H1 (cell line): Measurements from ENCODE around the gene KLF2. TPM values are rescaled to one million over a fixed set of nuclear protein-coding genes. Genes with fewer than 3 reads are reported as not detected.

Experiments
- CTCF ChIA-PET: fragments of 300-600 bp; sonication (Branson Sonifier 250); formaldehyde crosslinking; loops from one replicate; lab custom pipeline; 2021; ENCODE audit not compliant: partially characterized antibody; lab: Charles Lee
- POLR2A ChIA-PET: fragments of 300-600 bp; sonication (Branson Sonifier 250); formaldehyde crosslinking; loops from one replicate; lab custom pipeline; 2021; ENCODE audit warnings: inconsistent platforms; ENCODE audit not compliant: partially characterized antibody; lab: Charles Lee
- DNase-seq, 2 experiments: peaks; one replicate each; pipeline versions ENCODE4 v3.0.0 to v3.0.0-alpha.2; 2010 to 2022; ENCODE audit warnings: low spot score in 2 of 2, low read depth in 1 of 2, mixed read lengths in 1 of 2
- FAIRE-seq: peaks from 2 replicates; lab custom pipeline; 2011; peaks lifted over from hg19 to GRCh38; lab: Jason Lieb, UNC
- H2AFZ ChIP-seq: 2 replicates; pipeline ENCODE4 v1.8.1; 2012; ENCODE audit warnings: low read length, inconsistent platforms
- H2AK5ac ChIP-seq: 2 replicates; pipeline ENCODE4 v1.6.1; 2013; ENCODE audit warnings: low read depth, low read length
- H2BK120ac ChIP-seq: replicated peaks from 2 replicates; pipeline ENCODE3; 2013; ENCODE audit warnings: low read depth, low read length, inconsistent platforms
- H2BK12ac ChIP-seq: 2 replicates; pipeline ENCODE4 v1.6.1; 2013; ENCODE audit warnings: low read depth, low read length
- H2BK15ac ChIP-seq: 2 replicates; pipeline ENCODE4 v1.6.1; 2013; ENCODE audit warnings: low read length
- H2BK20ac ChIP-seq: 2 replicates; pipeline ENCODE4 v1.6.1; 2013; ENCODE audit warnings: low read length
- H2BK5ac ChIP-seq: 2 replicates; pipeline ENCODE4 v1.6.1; 2013; ENCODE audit warnings: low read depth, low read length
- H3K14ac ChIP-seq: 2 replicates; pipeline ENCODE4 v1.6.1; 2013; ENCODE audit warnings: inconsistent platforms; ENCODE audit not compliant: insufficient read length
- H3K18ac ChIP-seq: 2 replicates; pipeline ENCODE4 v1.6.1; 2013; ENCODE audit warnings: low read length; ENCODE audit errors: extremely low read depth
- H3K23ac ChIP-seq: 2 replicates; pipeline ENCODE4 v1.6.1; 2013; ENCODE audit warnings: inconsistent platforms; ENCODE audit not compliant: insufficient read length
- H3K23me2 ChIP-seq: 2 replicates; pipeline ENCODE4 v1.6.1; 2013; ENCODE audit warnings: low read depth, low read length
- H3K27ac ChIP-seq: 2 replicates; pipeline ENCODE4 v1.6.1; 2011; ENCODE audit warnings: low read depth, low read length, inconsistent platforms
- H3K27me3 ChIP-seq, 4 experiments: replicated peaks in 1 of 4; 1 replicate in 1 of 4; 2 replicates in 3 of 4; pipeline versions ENCODE4 v1.6.1 to v1.8.1; 2011 to 2013; ENCODE audit warnings: low read length in 3 of 4, mild to moderate bottlenecking in 3 of 4, inconsistent platforms in 2 of 4, mixed read lengths in 2 of 4, moderate library complexity in 1 of 4; ENCODE audit not compliant: control insufficient read depth in 3 of 4, insufficient read depth in 3 of 4; ENCODE audit errors: extremely low read depth in 1 of 4
- H3K36me3 ChIP-seq, 4 experiments: 2 replicates each; pipeline versions ENCODE4 v1.6.1 to v1.8.1; 2011 to 2013; ENCODE audit warnings: mild to moderate bottlenecking in 4 of 4, low read length in 3 of 4, moderate library complexity in 2 of 4, control low read depth in 1 of 4, inconsistent platforms in 1 of 4; ENCODE audit not compliant: insufficient read depth in 4 of 4, control insufficient read depth in 2 of 4
- H3K4ac ChIP-seq: replicated peaks from 2 replicates; pipeline ENCODE3; 2013; ENCODE audit warnings: low read length, low read depth, mixed read lengths, inconsistent platforms; ENCODE audit not compliant: insufficient read length
- H3K4me1 ChIP-seq, 4 experiments: replicated peaks in 1 of 4; 1 replicate in 1 of 4; 2 replicates in 3 of 4; pipeline versions ENCODE4 v1.6.1 to v1.8.1; 2011 to 2013; ENCODE audit warnings: low read length in 3 of 4, inconsistent platforms in 2 of 4, mixed read lengths in 1 of 4; ENCODE audit not compliant: insufficient read depth in 4 of 4, control insufficient read depth in 3 of 4
- H3K4me2 ChIP-seq, 2 experiments: 2 replicates each; pipeline versions ENCODE4 v1.6.1 to v1.8.1; 2011 to 2013; ENCODE audit warnings: low read depth in 2 of 2, low read length in 2 of 2, control low read depth in 1 of 2, inconsistent platforms in 1 of 2, mild to moderate bottlenecking in 1 of 2; ENCODE audit not compliant: insufficient read depth in 1 of 2
- H3K4me3 ChIP-seq, 4 experiments: fragments of 200-600, 300-600 bp in 1 of 4; sonication (generic), shearing (Covaris generic), sonication (Bioruptor Twin) in 1 of 4; 2 replicates each; pipeline versions ENCODE4 v1.5.1 to v1.8.1; 2011 to 2016; ENCODE audit warnings: low read length in 4 of 4, low read depth in 3 of 4, control low read depth in 2 of 4, inconsistent platforms in 2 of 4, mild to moderate bottlenecking in 2 of 4, mixed read lengths in 1 of 4, moderate library complexity in 1 of 4; ENCODE audit not compliant: insufficient read depth in 2 of 4; ENCODE audit errors: extremely low read depth in 1 of 4
- H3K56ac ChIP-seq: replicated peaks from 2 replicates; pipeline ENCODE3; 2013; ENCODE audit warnings: low read depth, mild to moderate bottlenecking, mixed read lengths, low read length, inconsistent platforms; ENCODE audit not compliant: insufficient read length
- H3K79me1 ChIP-seq: 2 replicates; pipeline ENCODE4 v1.6.1; 2013; ENCODE audit warnings: low read depth, low read length, control low read depth
- H3K79me2 ChIP-seq, 2 experiments: 2 replicates each; pipeline versions ENCODE4 v1.6.1 to v1.8.1; 2012 to 2013; ENCODE audit warnings: low read length in 2 of 2, mild to moderate bottlenecking in 2 of 2, inconsistent platforms in 1 of 2; ENCODE audit not compliant: insufficient read depth in 2 of 2, control insufficient read depth in 1 of 2
- H3K9ac ChIP-seq, 4 experiments: replicated peaks in 1 of 4; 1 replicate in 1 of 4; 2 replicates in 3 of 4; pipeline versions ENCODE4 v1.6.1 to v1.8.1; 2011 to 2013; ENCODE audit warnings: low read depth in 3 of 4, low read length in 3 of 4, control low read depth in 2 of 4, mild to moderate bottlenecking in 2 of 4, moderate library complexity in 2 of 4, inconsistent platforms in 1 of 4; ENCODE audit errors: extremely low read depth in 1 of 4
- H3K9me3 ChIP-seq, 2 experiments: 2 replicates each; pipeline versions ENCODE4 v1.6.1 to v1.8.1; 2012 to 2013; ENCODE audit warnings: mild to moderate bottlenecking in 2 of 2, moderate library complexity in 2 of 2, control low read depth in 1 of 2, inconsistent platforms in 1 of 2, low read depth in 1 of 2, low read length in 1 of 2, mixed read lengths in 1 of 2; ENCODE audit not compliant: insufficient read depth in 2 of 2
- H4K20me1 ChIP-seq, 2 experiments: replicated peaks in 1 of 2; 2 replicates each; pipeline versions ENCODE3 to v1.8.1; 2011 to 2013; ENCODE audit warnings: inconsistent platforms in 2 of 2, low read length in 2 of 2, mild to moderate bottlenecking in 1 of 2; ENCODE audit not compliant: insufficient read depth in 2 of 2, control insufficient read depth in 1 of 2
- H4K5ac ChIP-seq: 2 replicates; pipeline ENCODE4 v1.6.1; 2013; ENCODE audit warnings: low read length, low read depth, mixed read lengths, inconsistent platforms; ENCODE audit not compliant: insufficient read length
- H4K8ac ChIP-seq: 2 replicates; pipeline ENCODE4 v1.8.0; 2013; ENCODE audit warnings: mild to moderate bottlenecking, moderate library complexity, low read length, inconsistent platforms; ENCODE audit not compliant: insufficient read depth; ENCODE audit errors: extremely low read depth
- H4K91ac ChIP-seq: replicated peaks from 2 replicates; pipeline ENCODE3; 2013; ENCODE audit warnings: low read length, mixed read lengths, inconsistent platforms; ENCODE audit not compliant: insufficient read length
- ASH2L ChIP-seq: fragments of 200-600, 300-600 bp; sonication (generic); IDR thresholded peaks from one replicate; pipeline ENCODE4 v1.7.1; 2017; ENCODE audit warnings: low read length
- BCL11A ChIP-seq, 2 experiments: IDR thresholded peaks; one replicate each; pipeline ENCODE4 v1.6.1; 2011; ENCODE audit warnings: low read depth in 2 of 2, low read length in 2 of 2, mild to moderate bottlenecking in 2 of 2
- EGR1 ChIP-seq: IDR thresholded peaks from 2 replicates; pipeline ENCODE4 v1.6.1; 2011; ENCODE audit warnings: low read depth, low read length, borderline replicate concordance
- GABPA ChIP-seq: IDR thresholded peaks from 2 replicates; pipeline ENCODE4 v1.6.1; 2011; ENCODE audit warnings: mild to moderate bottlenecking, low read length, moderate library complexity, borderline replicate concordance; ENCODE audit not compliant: insufficient read depth
- JUN ChIP-seq: IDR thresholded peaks from 2 replicates; pipeline ENCODE4 v1.6.1; 2011; ENCODE audit warnings: low read depth, mild to moderate bottlenecking, improper control_type of control experiment, low read length
- MAX ChIP-seq: IDR thresholded peaks from 2 replicates; pipeline ENCODE4 v1.6.1; 2012; ENCODE audit warnings: inconsistent platforms
- RBBP5 ChIP-seq: IDR thresholded peaks from 2 replicates; pipeline ENCODE4 v1.7.1; 2012; ENCODE audit warnings: low read depth, mild to moderate bottlenecking, inconsistent platforms, low read length, moderate library complexity, borderline replicate concordance
- RFX5 ChIP-seq: IDR thresholded peaks from 2 replicates; pipeline ENCODE4 v1.6.1; 2011; ENCODE audit warnings: low read depth, low read length, improper control_type of control experiment, borderline replicate concordance
- SIX5 ChIP-seq: IDR thresholded peaks from 2 replicates; pipeline ENCODE4 v1.6.1; 2011; ENCODE audit warnings: mild to moderate bottlenecking, low read depth, low read length
- SP1 ChIP-seq: IDR thresholded peaks from 2 replicates; pipeline ENCODE4 v1.6.1; 2011; ENCODE audit warnings: low read depth, low read length
- TAF1 ChIP-seq: IDR thresholded peaks from 2 replicates; pipeline ENCODE4 v1.6.1; 2011; ENCODE audit warnings: mild to moderate bottlenecking, low read depth, low read length
- WGBS, 2 experiments: shearing (Covaris generic) in 1 of 2; methylation state at CpG; one replicate each; pipeline versions ENCODE4 v1.1.6 to v1.1.7; 2013 to 2015; ENCODE audit warnings: low lambda C conversion rate in 2 of 2, mixed read lengths in 2 of 2, inconsistent platforms in 1 of 2, low coverage in 1 of 2, missing lambda C conversion rate in 1 of 2; ENCODE audit not compliant: insufficient replicate concordance in 2 of 2, insufficient coverage in 1 of 2, insufficient read length in 1 of 2; ENCODE audit errors: extremely low coverage in 1 of 2, missing lambda C conversion rate in 1 of 2; 5-methylcytosine and 5-hydroxymethylcytosine counted together
- polyA plus RNA-seq, 7 experiments: library from polyadenylated mRNA; depleted of rRNA in 3 of 7; stranded (reverse) in 5 of 7; unstranded in 2 of 7; fragments of >200 nt in 5 of 7; fragments of 200-250 nt in 2 of 7; gene quantifications; 1 replicate in 5 of 7; 2 replicates in 1 of 7; 4 replicates in 1 of 7; pipeline versions ENCODE4 v1.2.1 to v1.2.3, GENCODE V29; 2011 to 2013; ENCODE audit warnings: missing spikeins in 2 of 7, mixed read lengths in 2 of 7
- total RNA-seq: library from RNA; stranded (reverse); fragmentation: NEBNext Ultra II Directional; extraction: Animal tissue kit (Norgen Biotek cat#: 25700); gene quantifications from 2 replicates; pipeline ENCODE4 v1.2.1, GENCODE V29; 2021
- TF ChIP-seq, protein P1 (sequence below), 3 experiments: IDR thresholded peaks; 1 replicate in 2 of 3; 2 replicates in 1 of 3; pipeline versions ENCODE4 v1.5.1 to v1.6.1; 2011; ENCODE audit warnings: low read length in 3 of 3, mild to moderate bottlenecking in 3 of 3, inconsistent platforms in 2 of 3, low read depth in 1 of 3, moderate library complexity in 1 of 3; ENCODE audit not compliant: insufficient read depth in 1 of 3; ENCODE audit errors: control extremely low read depth in 1 of 3

KLF2 gene
- total and polyA plus RNA-seq, 2 of the 8 experiments (the other 6 are each of a cell fraction or from before 2014, with no cell fraction given): 0.19 to 0.33 TPM

DNA sequence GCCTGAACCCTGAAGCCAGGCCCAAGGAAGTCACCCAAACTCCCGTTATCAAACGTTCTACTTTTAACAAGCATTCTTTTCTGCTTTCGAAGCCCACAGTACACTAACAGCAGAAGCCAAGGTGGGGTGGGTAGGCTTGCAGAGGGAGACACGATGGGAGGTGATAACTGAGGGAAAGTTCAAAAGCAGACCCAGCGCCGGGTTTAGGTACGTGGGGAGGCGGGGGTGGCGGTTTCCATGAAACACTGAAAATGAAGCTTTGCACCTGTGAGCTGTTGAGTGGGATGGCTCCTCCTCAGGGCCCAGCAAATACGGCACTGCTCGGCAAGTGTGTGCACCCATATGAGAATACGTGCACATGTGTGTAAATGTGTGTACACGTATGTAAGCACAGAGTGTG, 49.8 kb downstream of the KLF2 start:
- H3K79me1 ChIP-seq: no peaks in the 10 kb centered on the region
- no peak overlapping the region for H2BK120ac ChIP-seq
- no peak overlapping the region for H3K56ac ChIP-seq
- no peak overlapping the region for H3K18ac ChIP-seq
- H3K14ac ChIP-seq: no peak overlapping the region
- FAIRE-seq (no peak), DNase-seq (no peak)
- no peaks in the 10 kb centered on the region for H3K79me2 ChIP-seq
- no peak overlapping the region for H3K4me2 ChIP-seq
- H3K4ac ChIP-seq: no peak overlapping the region
- no peak overlapping the region for H2BK5ac ChIP-seq
- H3K27me3 ChIP-seq: no peaks in the 10 kb centered on the region
- 0 out of 2 replicates have a peak overlapping the region, but pooled peaks have one; percentile 3 for H4K8ac ChIP-seq
- POLR2A ChIA-PET: no interaction called here
- H3K36me3 ChIP-seq: peaks cover 0 to 12% (median 9%) of the 10 kb centered on the region in 4 experiments; a peak in 5 of 8 replicates
- no peaks in the 10 kb centered on the region for H3K9me3 ChIP-seq
- no peak overlapping the region; a peak in 1 of 7 replicates for H3K9ac ChIP-seq
- no peak overlapping the region for H2BK15ac ChIP-seq
- no peak overlapping the region for H3K4me3 ChIP-seq
- H3K27ac ChIP-seq: no peak overlapping the region
- H4K91ac ChIP-seq: no peak overlapping the region
- 96% methylated on average over 13 of the region's 13 CpGs; no CpG with 5 or more reads in 1 of the 2 experiments for WGBS, 2 experiments
- CTCF ChIA-PET: interaction anchor here (1.3 to 5.1 kb wide), 3 partner anchors 8 to 44 kb away, joined by 3 to 23 read pairs (median 5); no protein-coding TSS in a partner anchor
- no peak overlapping the region for H2BK12ac ChIP-seq
- H4K5ac ChIP-seq: no peak overlapping the region
- H3K4me1 ChIP-seq: peaks cover 0 to 2% (median 0%) of the 10 kb centered on the region in 4 experiments; a peak in 1 of 7 replicates
- H4K20me1 ChIP-seq: peaks cover 6 to 16% of the 10 kb centered on the region in 2 experiments
- H2AFZ ChIP-seq: no peak overlapping the region
- no peak overlapping the region for H3K23ac ChIP-seq
- H2AK5ac ChIP-seq: no peak overlapping the region
- peaks cover 2% of the 10 kb centered on the region; the same call in 1 of the 2 replicates for H3K23me2 ChIP-seq
- H2BK20ac ChIP-seq: no peak overlapping the region
- no peak for TF ChIP-seq MAX
- TF ChIP-seq, protein P1, sequence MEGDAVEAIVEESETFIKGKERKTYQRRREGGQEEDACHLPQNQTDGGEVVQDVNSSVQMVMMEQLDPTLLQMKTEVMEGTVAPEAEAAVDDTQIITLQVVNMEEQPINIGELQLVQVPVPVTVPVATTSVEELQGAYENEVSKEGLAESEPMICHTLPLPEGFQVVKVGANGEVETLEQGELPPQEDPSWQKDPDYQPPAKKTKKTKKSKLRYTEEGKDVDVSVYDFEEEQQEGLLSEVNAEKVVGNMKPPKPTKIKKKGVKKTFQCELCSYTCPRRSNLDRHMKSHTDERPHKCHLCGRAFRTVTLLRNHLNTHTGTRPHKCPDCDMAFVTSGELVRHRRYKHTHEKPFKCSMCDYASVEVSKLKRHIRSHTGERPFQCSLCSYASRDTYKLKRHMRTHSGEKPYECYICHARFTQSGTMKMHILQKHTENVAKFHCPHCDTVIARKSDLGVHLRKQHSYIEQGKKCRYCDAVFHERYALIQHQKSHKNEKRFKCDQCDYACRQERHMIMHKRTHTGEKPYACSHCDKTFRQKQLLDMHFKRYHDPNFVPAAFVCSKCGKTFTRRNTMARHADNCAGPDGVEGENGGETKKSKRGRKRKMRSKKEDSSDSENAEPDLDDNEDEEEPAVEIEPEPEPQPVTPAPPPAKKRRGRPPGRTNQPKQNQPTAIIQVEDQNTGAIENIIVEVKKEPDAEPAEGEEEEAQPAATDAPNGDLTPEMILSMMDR (IDR thresholded peaks at IDR 0.05; ENCODE audit: control extremely low read depth in 1 of 3, insufficient read depth in 1 of 3, low read depth in 1 of 3, low read length in 3 of 3): no peak
- no peak for TF ChIP-seq RBBP5
- no peak for TF ChIP-seq RFX5
- TF ChIP-seq SIX5: no peak
- no peak for TF ChIP-seq JUN
- TF ChIP-seq TAF1: no peak
- no peak for TF ChIP-seq SP1
- no peak for TF ChIP-seq ASH2L
- TF ChIP-seq EGR1: no peak
- TF ChIP-seq BCL11A (IDR thresholded peaks at IDR 0.05; ENCODE audit: low read depth in 2 of 2, low read length in 2 of 2): no peak
- TF ChIP-seq GABPA: no peak
